Head of caudate nucleus (tissue), 42 donors: ENCODE data around the gene ROBO2.
A peak's percentile ranks its signal among the peaks of the same experiment; 100 is the strongest.

Source experiments
- DNase-seq, 42 donors: peaks; one replicate each; pipeline versions ENCODE4 v3.0.0 to v3.0.0-alpha.2; 2020 to 2021; ENCODE audit warnings: mixed read lengths in 7 of 42
- intact Hi-C: fragments of 100-400 bp; cut with DNase I; formaldehyde crosslinking; loops from one replicate; pipeline ENCODE4 v1.15.0; 2022

Gene ROBO2

GRCh38 chr3:77240072-77240650, 200.3 kb downstream of the ROBO2 start:
- intact Hi-C loops, result no loop called here

GRCh38 chr3:77242371-77242770, 202.5 kb downstream of the ROBO2 start:
- no peak for DNase-seq
- intact Hi-C loops, result no loop called here

More at GRCh38 chr3:77240072-77240650, 200.3 kb downstream of the ROBO2 start:
- no peak for DNase-seq

- intact Hi-C loops, result no loop called here
- DNase-seq, result no peak
Observed at GRCh38 chr3:77244981-77245380, 205.1 kb downstream of the ROBO2 start.

- intact Hi-C loops, result no loop called here
- peak in 23 of 42 donors; percentile 14 to 79 (median 42) for DNase-seq
Observed at GRCh38 chr3:77247061-77247460, 207.2 kb downstream of the ROBO2 start.

- DNase-seq, result peak in 22 of 42 donors; percentile 13 to 63 (median 42)
- intact Hi-C loops, result no loop called here
Observed at GRCh38 chr3:77247817-77248216, 207.9 kb downstream of the ROBO2 start.

- DNase-seq, result no peak
- intact Hi-C loops, result no loop called here
Observed at GRCh38 chr3:77248420-77248819, 208.5 kb downstream of the ROBO2 start.

GRCh38 chr3:77251136-77251535, 211.2 kb downstream of the ROBO2 start:
- intact Hi-C loops, result no loop called here
- no peak for DNase-seq

- peak in 26 of 42 donors; percentile 10 to 81 (median 49) for DNase-seq
- intact Hi-C loops, result loop anchor here (5.0 kb wide), 1 partner anchor 218 kb away; no protein-coding TSS in a partner anchor
Observed at GRCh38 chr3:77254967-77255831, 215.3 kb downstream of the ROBO2 start.

GRCh38 chr3:77256584-77257503, 216.9 kb downstream of the ROBO2 start:
- no peak for DNase-seq
- intact Hi-C loops, result loop anchor here (5.0 kb wide), 1 partner anchor 220 kb away; no protein-coding TSS in a partner anchor

GRCh38 chr3:77259694-77260093, 219.8 kb downstream of the ROBO2 start:
- intact Hi-C loops, result loop anchor here (5.0 kb wide), 1 partner anchor 222 kb away; no protein-coding TSS in a partner anchor
- DNase-seq, result no peak

- no peak for DNase-seq
- intact Hi-C loops, result no loop called here
Observed at GRCh38 chr3:77262361-77262760, 222.5 kb downstream of the ROBO2 start.

- DNase-seq, result no peak
- intact Hi-C loops, result no loop called here
Observed at GRCh38 chr3:77267589-77267988, 227.7 kb downstream of the ROBO2 start.

GRCh38 chr3:77271306-77271705, 231.4 kb downstream of the ROBO2 start:
- DNase-seq, result no peak
- intact Hi-C loops, result no loop called here

- intact Hi-C loops, result no loop called here
- peak in 1 of 42 donors; percentile 11 for DNase-seq
Observed at GRCh38 chr3:77271711-77272110, 231.8 kb downstream of the ROBO2 start.

- intact Hi-C loops, result no loop called here
- no peak for DNase-seq
Observed at GRCh38 chr3:77279276-77279675, 239.4 kb downstream of the ROBO2 start.

GRCh38 chr3:77281721-77282120, 241.8 kb downstream of the ROBO2 start:
- intact Hi-C loops, result no loop called here
- DNase-seq, result peak in 29 of 42 donors; percentile 10 to 65 (median 24)

- DNase-seq, result no peak
- intact Hi-C loops, result no loop called here
Observed at GRCh38 chr3:77283108-77283507, 243.2 kb downstream of the ROBO2 start.

GRCh38 chr3:77288348-77288747, 248.4 kb downstream of the ROBO2 start:
- no peak for DNase-seq
- intact Hi-C loops, result no loop called here

- DNase-seq, result no peak
- intact Hi-C loops, result no loop called here
Observed at GRCh38 chr3:77296527-77296926, 256.6 kb downstream of the ROBO2 start.
